ENCODE data around the gene HERC6.

GRCh38 chr4:88357262-88357661 is 21.4 kb upstream of the HERC6 start:
- TF ChIP-seq CTCF (IDR thresholded peaks at IDR 0.05) (no peak), POLR2A (IDR thresholded peaks at IDR 0.05) (no peak)

Data from body of pancreas (tissue), 4 donors.